C4-2B (cell line): ENCODE data around the gene PNMA6E.

Experiments used
- ZFX ChIP-seq: fragments of 450-650 bp; IDR thresholded peaks from 2 replicates; pipeline ENCODE4 v1.6.1; 2017
- TF ChIP-seq, protein P1 (sequence below): fragments of 450-650 bp; conservative IDR thresholded peaks from 2 replicates; pipeline ENCODE4 v1.5.1; 2017; ENCODE audit warnings: mild to moderate bottlenecking

DNA sequence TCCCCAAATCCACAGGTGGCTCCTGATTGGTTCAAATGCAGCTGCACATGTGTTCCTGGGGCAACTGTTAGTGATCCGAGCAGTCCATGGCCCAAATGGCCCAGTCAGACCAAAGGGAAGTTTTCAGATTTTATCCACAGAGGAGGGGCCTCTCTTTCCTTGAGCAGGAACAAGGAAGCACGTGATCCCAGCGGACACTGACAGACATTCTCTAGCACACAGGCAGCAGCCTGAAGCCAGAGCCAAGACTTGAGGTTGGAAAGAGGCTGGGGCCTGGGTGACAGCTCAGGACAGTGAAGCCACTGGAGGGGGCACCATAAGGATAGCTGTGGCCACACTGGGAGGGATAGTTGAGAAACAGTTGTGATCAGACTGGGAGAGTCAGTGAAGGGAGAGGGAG, 6.6 kb upstream of the PNMA6E start:
- no peak for TF ChIP-seq ZFX
- TF ChIP-seq, protein P1, sequence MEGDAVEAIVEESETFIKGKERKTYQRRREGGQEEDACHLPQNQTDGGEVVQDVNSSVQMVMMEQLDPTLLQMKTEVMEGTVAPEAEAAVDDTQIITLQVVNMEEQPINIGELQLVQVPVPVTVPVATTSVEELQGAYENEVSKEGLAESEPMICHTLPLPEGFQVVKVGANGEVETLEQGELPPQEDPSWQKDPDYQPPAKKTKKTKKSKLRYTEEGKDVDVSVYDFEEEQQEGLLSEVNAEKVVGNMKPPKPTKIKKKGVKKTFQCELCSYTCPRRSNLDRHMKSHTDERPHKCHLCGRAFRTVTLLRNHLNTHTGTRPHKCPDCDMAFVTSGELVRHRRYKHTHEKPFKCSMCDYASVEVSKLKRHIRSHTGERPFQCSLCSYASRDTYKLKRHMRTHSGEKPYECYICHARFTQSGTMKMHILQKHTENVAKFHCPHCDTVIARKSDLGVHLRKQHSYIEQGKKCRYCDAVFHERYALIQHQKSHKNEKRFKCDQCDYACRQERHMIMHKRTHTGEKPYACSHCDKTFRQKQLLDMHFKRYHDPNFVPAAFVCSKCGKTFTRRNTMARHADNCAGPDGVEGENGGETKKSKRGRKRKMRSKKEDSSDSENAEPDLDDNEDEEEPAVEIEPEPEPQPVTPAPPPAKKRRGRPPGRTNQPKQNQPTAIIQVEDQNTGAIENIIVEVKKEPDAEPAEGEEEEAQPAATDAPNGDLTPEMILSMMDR: no peak
